ENCODE data around the gene COL4A1.

- TF ChIP-seq, protein P1, sequence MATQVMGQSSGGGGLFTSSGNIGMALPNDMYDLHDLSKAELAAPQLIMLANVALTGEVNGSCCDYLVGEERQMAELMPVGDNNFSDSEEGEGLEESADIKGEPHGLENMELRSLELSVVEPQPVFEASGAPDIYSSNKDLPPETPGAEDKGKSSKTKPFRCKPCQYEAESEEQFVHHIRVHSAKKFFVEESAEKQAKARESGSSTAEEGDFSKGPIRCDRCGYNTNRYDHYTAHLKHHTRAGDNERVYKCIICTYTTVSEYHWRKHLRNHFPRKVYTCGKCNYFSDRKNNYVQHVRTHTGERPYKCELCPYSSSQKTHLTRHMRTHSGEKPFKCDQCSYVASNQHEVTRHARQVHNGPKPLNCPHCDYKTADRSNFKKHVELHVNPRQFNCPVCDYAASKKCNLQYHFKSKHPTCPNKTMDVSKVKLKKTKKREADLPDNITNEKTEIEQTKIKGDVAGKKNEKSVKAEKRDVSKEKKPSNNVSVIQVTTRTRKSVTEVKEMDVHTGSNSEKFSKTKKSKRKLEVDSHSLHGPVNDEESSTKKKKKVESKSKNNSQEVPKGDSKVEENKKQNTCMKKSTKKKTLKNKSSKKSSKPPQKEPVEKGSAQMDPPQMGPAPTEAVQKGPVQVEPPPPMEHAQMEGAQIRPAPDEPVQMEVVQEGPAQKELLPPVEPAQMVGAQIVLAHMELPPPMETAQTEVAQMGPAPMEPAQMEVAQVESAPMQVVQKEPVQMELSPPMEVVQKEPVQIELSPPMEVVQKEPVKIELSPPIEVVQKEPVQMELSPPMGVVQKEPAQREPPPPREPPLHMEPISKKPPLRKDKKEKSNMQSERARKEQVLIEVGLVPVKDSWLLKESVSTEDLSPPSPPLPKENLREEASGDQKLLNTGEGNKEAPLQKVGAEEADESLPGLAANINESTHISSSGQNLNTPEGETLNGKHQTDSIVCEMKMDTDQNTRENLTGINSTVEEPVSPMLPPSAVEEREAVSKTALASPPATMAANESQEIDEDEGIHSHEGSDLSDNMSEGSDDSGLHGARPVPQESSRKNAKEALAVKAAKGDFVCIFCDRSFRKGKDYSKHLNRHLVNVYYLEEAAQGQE (IDR thresholded peaks at IDR 0.05; ENCODE audit: low read depth), result no peak
- TF ChIP-seq CEBPB (IDR thresholded peaks at IDR 0.05), result no peak
- TF ChIP-seq ZBTB7A (IDR thresholded peaks at IDR 0.05; ENCODE audit: low read depth), result no peak
- TF ChIP-seq FOXM1 (IDR thresholded peaks at IDR 0.05; ENCODE audit: borderline replicate concordance, low read depth), result no peak
Measured at GRCh38 chr13:110341445-110342244, 34.7 kb upstream of the COL4A1 start.

Data from Ishikawa (cell line).